ENCODE measurements around the gene PPIF.

PPIF gene

DNA sequence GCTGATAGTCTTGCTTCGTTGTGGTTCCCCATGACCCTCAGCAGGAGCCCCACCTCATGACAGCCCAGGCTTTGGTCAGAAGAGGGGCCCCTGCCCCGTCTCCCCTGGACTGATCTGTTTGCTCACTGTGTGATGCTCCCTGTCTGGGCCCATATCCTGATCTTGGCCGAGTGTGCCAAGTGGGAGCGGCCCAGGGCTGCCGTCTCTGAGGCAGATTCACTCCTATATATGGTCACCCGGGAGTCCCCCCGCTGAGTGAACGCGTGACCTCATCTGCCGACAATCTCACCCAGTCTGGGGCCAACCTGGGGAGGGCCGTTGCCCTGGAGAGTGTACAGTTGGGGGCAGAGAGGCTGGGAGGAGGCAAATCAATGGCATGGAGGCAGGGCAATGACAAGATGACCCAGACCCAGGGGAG is 34.5 kb downstream of the PPIF start:
- H3K4me1 ChIP-seq (ENCODE audit: control insufficient read depth, low read length): no peaks in the 10 kb centered on the region
- H3K4me2 ChIP-seq (ENCODE audit: low read length): no peak overlapping the region
- no peaks in the 10 kb centered on the region for H3K79me2 ChIP-seq (ENCODE audit: control insufficient read depth, low read length)
- H3K9me2 ChIP-seq (replicated peaks; ENCODE audit: control insufficient read depth, low read length): no peaks in the 10 kb centered on the region
- H3F3A ChIP-seq (ENCODE audit: control insufficient read depth, insufficient read depth): no peaks in the 10 kb centered on the region
- H3K4me3 ChIP-seq (ENCODE audit: low read length): no peak overlapping the region
- H3K27ac ChIP-seq (ENCODE audit: low read depth, low read length): no peak overlapping the region
- TF ChIP-seq EZH2phosphoT487 (IDR thresholded peaks at IDR 0.05; ENCODE audit: borderline replicate concordance, low read length) (no peak), CTCF (IDR thresholded peaks at IDR 0.05; ENCODE audit: low read depth, low read length, poor library complexity, severe bottlenecking) (no peak)
- no peaks in the 10 kb centered on the region for H3K36me3 ChIP-seq (ENCODE audit: control insufficient read depth, low read length)
- no peaks in the 10 kb centered on the region for H3K27me3 ChIP-seq (ENCODE audit: control insufficient read depth, low read length)
- H3K9me3 ChIP-seq (ENCODE audit: control insufficient read depth, insufficient read depth, low read length): no peaks in the 10 kb centered on the region
- no peaks in the 10 kb centered on the region for H4K20me1 ChIP-seq (ENCODE audit: control insufficient read depth, insufficient read depth, low read depth, low read length)

DNA sequence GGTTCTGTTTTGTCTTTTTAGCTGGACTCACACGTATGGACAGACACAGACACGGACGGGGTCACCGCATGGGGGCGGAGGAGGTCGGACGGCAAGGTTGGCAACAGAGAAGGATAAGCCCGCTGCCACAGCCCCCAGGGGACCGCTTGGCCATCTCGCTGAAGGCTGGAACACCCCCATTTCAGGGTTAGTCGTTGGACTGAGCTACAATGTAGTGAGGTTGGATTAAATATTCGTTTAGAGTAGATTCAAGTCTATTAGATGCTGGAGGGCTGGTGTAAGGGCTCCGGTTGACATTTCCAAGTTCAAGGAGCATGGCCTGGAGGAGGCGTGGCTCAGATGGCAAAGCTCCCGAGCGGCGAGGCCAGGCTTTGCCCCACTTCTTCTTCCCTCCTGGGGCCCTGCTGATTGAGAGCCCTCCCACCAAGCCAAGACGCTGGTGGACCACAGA is 35.2 kb downstream of the PPIF start:
- Histone ChIP-seq H3K4me3 (ENCODE audit: low read length) (no peak overlapping the region), H3K79me2 (ENCODE audit: control insufficient read depth, low read length) (no peaks in the 10 kb centered on the region), H3K27ac (ENCODE audit: low read depth, low read length) (no peak overlapping the region), H3K9me2 (replicated peaks; ENCODE audit: control insufficient read depth, low read length) (no peaks in the 10 kb centered on the region), H3F3A (ENCODE audit: control insufficient read depth, insufficient read depth) (no peaks in the 10 kb centered on the region), H3K9me3 (ENCODE audit: control insufficient read depth, insufficient read depth, low read length) (no peaks in the 10 kb centered on the region), H3K4me2 (ENCODE audit: low read length) (no peak overlapping the region), H3K27me3 (ENCODE audit: control insufficient read depth, low read length) (no peaks in the 10 kb centered on the region), H3K4me1 (ENCODE audit: control insufficient read depth, low read length) (no peaks in the 10 kb centered on the region), H4K20me1 (ENCODE audit: control insufficient read depth, insufficient read depth, low read depth, low read length) (no peaks in the 10 kb centered on the region), H3K36me3 (ENCODE audit: control insufficient read depth, low read length) (no peaks in the 10 kb centered on the region)
- TF ChIP-seq EZH2phosphoT487 (IDR thresholded peaks at IDR 0.05; ENCODE audit: borderline replicate concordance, low read length) (no peak), CTCF (IDR thresholded peaks at IDR 0.05; ENCODE audit: low read depth, low read length, poor library complexity, severe bottlenecking) (no peak)

DNA sequence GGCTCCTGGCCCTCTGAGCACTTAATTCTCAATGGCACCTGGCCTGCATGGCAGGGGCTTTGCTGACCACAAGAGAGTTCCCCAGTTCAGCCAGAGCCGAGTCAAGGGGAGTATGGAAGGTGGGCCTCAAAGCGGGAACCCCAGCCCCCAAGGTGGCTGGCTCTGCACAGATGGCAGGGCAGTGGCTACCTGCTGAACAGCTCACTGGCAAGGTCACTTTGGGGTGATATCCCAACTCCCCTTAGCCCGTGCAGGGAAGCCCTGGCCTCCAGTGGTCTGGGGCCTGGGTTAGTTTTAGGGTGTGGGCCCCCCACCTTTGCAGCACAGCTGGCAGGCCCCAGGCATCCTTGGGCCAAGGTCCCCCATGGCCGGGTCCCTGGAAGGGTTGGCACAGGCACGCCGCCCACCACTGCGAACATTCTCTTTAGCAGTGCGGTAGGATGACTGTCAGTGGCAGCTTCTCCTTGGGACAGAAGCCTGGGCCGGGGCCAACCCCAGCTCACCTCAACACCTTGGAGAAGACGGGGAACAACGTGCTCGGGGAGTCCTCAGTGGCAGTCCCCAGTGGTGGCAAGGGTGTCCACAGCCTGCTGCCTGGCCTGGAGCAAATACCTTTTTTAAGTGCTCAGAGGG is 36.8 kb downstream of the PPIF start:
- H3K4me2 ChIP-seq (ENCODE audit: low read length): no peak overlapping the region
- TF ChIP-seq CTCF (IDR thresholded peaks at IDR 0.05; ENCODE audit: low read depth, low read length, poor library complexity, severe bottlenecking) (no peak), EZH2phosphoT487 (IDR thresholded peaks at IDR 0.05; ENCODE audit: borderline replicate concordance, low read length) (no peak)
- no peaks in the 10 kb centered on the region for H3K36me3 ChIP-seq (ENCODE audit: control insufficient read depth, low read length)
- H3K9me3 ChIP-seq (ENCODE audit: control insufficient read depth, insufficient read depth, low read length): no peaks in the 10 kb centered on the region
- no peak overlapping the region for H3K27ac ChIP-seq (ENCODE audit: low read depth, low read length)
- peaks cover 5% of the 10 kb centered on the region for H3K4me1 ChIP-seq (ENCODE audit: control insufficient read depth, low read length)
- H3K4me3 ChIP-seq (ENCODE audit: low read length): no peak overlapping the region
- H3K9me2 ChIP-seq (replicated peaks; ENCODE audit: control insufficient read depth, low read length): no peaks in the 10 kb centered on the region
- no peaks in the 10 kb centered on the region for H3K79me2 ChIP-seq (ENCODE audit: control insufficient read depth, low read length)
- H3K27me3 ChIP-seq (ENCODE audit: control insufficient read depth, low read length): no peaks in the 10 kb centered on the region
- no peaks in the 10 kb centered on the region for H3F3A ChIP-seq (ENCODE audit: control insufficient read depth, insufficient read depth)
- no peaks in the 10 kb centered on the region for H4K20me1 ChIP-seq (ENCODE audit: control insufficient read depth, insufficient read depth, low read depth, low read length)
